Left lung (tissue), 10 donors: ENCODE data around the gene MAP3K4. TPM values are rescaled to one million over a fixed set of nuclear protein-coding genes. Genes with fewer than 3 reads are reported as not detected.

Experiments
- ATAC-seq: fragments of 200-7000 bp; cut with Tn5 transposase; one replicate; pipeline ENCODE4 v1.9.1; 2020; ENCODE audit warnings: moderate library complexity
- DNase-seq, 4 donors: peaks; one replicate each; pipeline ENCODE4 v3.0.0-alpha.2; 2013 to 2020
- H3K27ac ChIP-seq, 2 donors: fragments of 200-600 bp; sonication (generic) in 1 of 2; one replicate each; pipeline versions ENCODE4 v1.5.0 to v1.8.0; 2020 to 2021
- H3K27me3 ChIP-seq, 2 donors: fragments of 200-600 bp; sonication (generic) in 1 of 2; one replicate each; pipeline versions ENCODE4 v1.5.0 to v1.8.0; 2020 to 2021
- H3K36me3 ChIP-seq, 2 donors: fragments of 200-600 bp; sonication (generic) in 1 of 2; one replicate each; pipeline versions ENCODE4 v1.5.0 to v1.8.0; 2020 to 2021
- H3K4me1 ChIP-seq, 2 donors: fragments of 200-600 bp; one replicate each; pipeline ENCODE4 v1.8.0; 2021
- H3K4me3 ChIP-seq, 2 donors: fragments of 200-600 bp; sonication (generic) in 1 of 2; one replicate each; pipeline versions ENCODE4 v1.5.0 to v1.8.0; 2020 to 2021; ENCODE audit warnings: mild to moderate bottlenecking in 1 of 2
- H3K9me3 ChIP-seq, 2 donors: fragments of 200-600 bp; sonication (generic) in 1 of 2; one replicate each; pipeline versions ENCODE4 v1.5.0 to v1.8.0; 2020 to 2021
- intact Hi-C, 2 donors: fragments of 100-400 bp; cut with DNase I; formaldehyde crosslinking; loops; one replicate each; pipeline versions ENCODE4 v1.11.2 to v1.14.2; 2022
- polyA plus RNA-seq, 6 donors: library from polyadenylated mRNA; unstranded; fragments of 120-200 nt; gene quantifications; one replicate each; pipeline ENCODE4 v1.2.1, GENCODE V29; 2013; ENCODE audit not compliant: insufficient read length in 6 of 6
- total RNA-seq, 2 donors: library from RNA; stranded (reverse); fragmentation: NEBNext Ultra II Directional; extraction: Animal tissue kit (Norgen Biotek cat#: 25700); gene quantifications; one replicate each; pipeline ENCODE4 v1.2.1, GENCODE V29; 2021
- TF ChIP-seq, protein P1 (sequence below), 2 donors: fragments of 200-600 bp; sonication (generic) in 1 of 2; IDR thresholded peaks; one replicate each; pipeline versions ENCODE4 v1.5.0 to v1.8.0; 2021; ENCODE audit warnings: antibody characterized with exemption in 2 of 2
- donor health status: DM: no; HTN: yes; CAD: no.
- donor health status: DM: no; HTN: no; CAD: no.

MAP3K4 gene
- total and polyA plus RNA-seq, 8 donors = 35.6 to 51.8 (median 45.8) TPM

DNA sequence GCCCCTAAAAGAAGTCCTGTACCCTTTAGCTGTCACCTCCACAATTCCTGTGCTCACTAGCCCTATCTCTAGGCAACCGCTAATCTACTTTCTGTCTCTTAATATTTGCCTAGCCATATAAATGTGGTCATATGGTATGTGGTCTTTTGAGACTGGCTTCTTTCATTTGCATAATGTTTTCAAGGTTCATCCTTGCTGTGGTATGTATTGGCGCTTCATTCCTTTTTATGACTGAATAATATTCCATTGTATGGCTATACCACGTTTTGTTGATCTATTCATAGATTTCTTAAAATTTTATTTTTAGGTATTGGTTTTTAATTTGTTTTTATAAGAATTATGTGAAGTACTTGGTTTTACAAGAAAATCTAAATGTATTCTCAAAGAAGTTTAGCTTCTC lies 70.0 kb downstream of the MAP3K4 start:
- intact Hi-C loops = no loop called here
- TF ChIP-seq, protein P1, sequence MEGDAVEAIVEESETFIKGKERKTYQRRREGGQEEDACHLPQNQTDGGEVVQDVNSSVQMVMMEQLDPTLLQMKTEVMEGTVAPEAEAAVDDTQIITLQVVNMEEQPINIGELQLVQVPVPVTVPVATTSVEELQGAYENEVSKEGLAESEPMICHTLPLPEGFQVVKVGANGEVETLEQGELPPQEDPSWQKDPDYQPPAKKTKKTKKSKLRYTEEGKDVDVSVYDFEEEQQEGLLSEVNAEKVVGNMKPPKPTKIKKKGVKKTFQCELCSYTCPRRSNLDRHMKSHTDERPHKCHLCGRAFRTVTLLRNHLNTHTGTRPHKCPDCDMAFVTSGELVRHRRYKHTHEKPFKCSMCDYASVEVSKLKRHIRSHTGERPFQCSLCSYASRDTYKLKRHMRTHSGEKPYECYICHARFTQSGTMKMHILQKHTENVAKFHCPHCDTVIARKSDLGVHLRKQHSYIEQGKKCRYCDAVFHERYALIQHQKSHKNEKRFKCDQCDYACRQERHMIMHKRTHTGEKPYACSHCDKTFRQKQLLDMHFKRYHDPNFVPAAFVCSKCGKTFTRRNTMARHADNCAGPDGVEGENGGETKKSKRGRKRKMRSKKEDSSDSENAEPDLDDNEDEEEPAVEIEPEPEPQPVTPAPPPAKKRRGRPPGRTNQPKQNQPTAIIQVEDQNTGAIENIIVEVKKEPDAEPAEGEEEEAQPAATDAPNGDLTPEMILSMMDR (IDR thresholded peaks at IDR 0.05) = no peak
- DNase-seq (no peak), ATAC-seq (no peak)
- H3K9me3 ChIP-seq = no peaks in the 10 kb centered on the region
- no peaks in the 10 kb centered on the region for H3K4me1 ChIP-seq
- H3K4me3 ChIP-seq = no peak overlapping the region
- H3K27ac ChIP-seq = no peak overlapping the region
- H3K36me3 ChIP-seq = no peaks in the 10 kb centered on the region
- no peaks in the 10 kb centered on the region for H3K27me3 ChIP-seq

DNA sequence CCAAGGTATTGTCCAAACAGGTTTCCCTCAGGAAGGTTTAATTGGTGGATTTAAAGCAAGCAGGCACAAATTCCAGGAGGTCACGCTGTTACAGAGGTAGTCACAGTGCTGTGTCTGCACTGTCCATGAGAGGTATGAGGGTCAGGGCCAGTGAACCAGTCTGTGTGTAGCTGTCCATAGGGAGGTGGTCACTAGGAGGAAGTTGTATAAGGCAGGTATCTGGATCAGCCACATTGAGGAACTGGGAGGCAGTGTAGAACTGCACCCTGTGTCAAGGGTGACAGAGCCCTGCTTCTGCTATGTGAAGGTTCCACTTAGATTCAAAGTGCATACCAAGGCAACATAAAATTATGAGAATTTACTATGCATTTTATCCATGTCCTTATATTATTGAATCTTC lies 73.3 kb downstream of the MAP3K4 start:
- no peak overlapping the region for H3K4me3 ChIP-seq
- TF ChIP-seq, protein P1 (IDR thresholded peaks at IDR 0.05) = no peak
- no peaks in the 10 kb centered on the region for H3K36me3 ChIP-seq
- H3K27ac ChIP-seq = no peak overlapping the region
- intact Hi-C loops = no loop called here
- no peaks in the 10 kb centered on the region for H3K9me3 ChIP-seq
- no peak for ATAC-seq
- no peak for DNase-seq
- H3K4me1 ChIP-seq = no peaks in the 10 kb centered on the region
- no peaks in the 10 kb centered on the region for H3K27me3 ChIP-seq

DNA sequence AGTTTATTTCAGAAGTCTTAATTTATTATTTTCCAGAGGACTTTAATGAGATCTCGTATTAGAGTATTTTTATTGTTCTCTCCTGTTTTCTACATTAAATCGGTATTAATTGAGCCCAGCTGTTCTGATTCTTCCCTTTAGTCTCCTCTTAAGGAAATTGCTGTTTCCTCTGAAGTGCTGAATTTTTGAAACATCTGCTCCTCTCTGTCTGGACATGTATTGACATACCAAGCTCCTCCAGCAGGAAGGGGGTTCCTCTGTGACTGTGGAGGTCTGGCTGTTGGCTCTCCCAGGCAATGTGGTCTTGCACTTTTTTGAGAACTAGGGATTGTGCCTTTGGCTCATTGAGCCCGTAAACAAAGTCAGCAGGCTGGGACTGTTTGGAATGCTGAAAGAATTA lies 74.9 kb downstream of the MAP3K4 start:
- H3K4me1 ChIP-seq = no peaks in the 10 kb centered on the region
- DNase-seq (no peak), ATAC-seq (no peak)
- H3K27ac ChIP-seq = no peak overlapping the region
- peaks cover 0 to 12% of the 10 kb centered on the region in 2 donors for H3K36me3 ChIP-seq
- no peak overlapping the region for H3K4me3 ChIP-seq
- TF ChIP-seq, protein P1 (IDR thresholded peaks at IDR 0.05) = no peak
- intact Hi-C loops = no loop called here
- no peaks in the 10 kb centered on the region for H3K9me3 ChIP-seq
- no peaks in the 10 kb centered on the region for H3K27me3 ChIP-seq

- ATAC-seq (no peak), DNase-seq (no peak)
- H3K27ac ChIP-seq = no peak overlapping the region
- no peak overlapping the region for H3K4me3 ChIP-seq
- no peaks in the 10 kb centered on the region for H3K9me3 ChIP-seq
- intact Hi-C loops = no loop called here
- TF ChIP-seq, protein P1 (IDR thresholded peaks at IDR 0.05) = no peak
- H3K4me1 ChIP-seq = no peaks in the 10 kb centered on the region
- peaks cover 0 to 13% of the 10 kb centered on the region in 2 donors for H3K36me3 ChIP-seq
- no peaks in the 10 kb centered on the region for H3K27me3 ChIP-seq
Observed at GRCh38 chr6:161067749-161068148, 76.2 kb downstream of the MAP3K4 start.

GRCh38 chr6:161068321-161068741 lies 76.8 kb downstream of the MAP3K4 start:
- ATAC-seq (no peak), DNase-seq (no peak)
- peaks cover 0 to 13% of the 10 kb centered on the region in 2 donors for H3K36me3 ChIP-seq
- intact Hi-C loops = no loop called here
- TF ChIP-seq, protein P1 (IDR thresholded peaks at IDR 0.05) = no peak
- H3K4me3 ChIP-seq = no peak overlapping the region
- no peaks in the 10 kb centered on the region for H3K4me1 ChIP-seq
- no peak overlapping the region for H3K27ac ChIP-seq
- no peaks in the 10 kb centered on the region for H3K9me3 ChIP-seq
- H3K27me3 ChIP-seq = no peaks in the 10 kb centered on the region
